ENCODE results near the gene ZFAND2A. TPM values are rescaled to one million over a fixed set of nuclear protein-coding genes. Genes with fewer than 3 reads are reported as not detected.

ZFAND2A gene
- total RNA-seq, 6 donors from 2014 or later = 12.5 to 45.1 (median 21.6) TPM

GRCh38 chr7:1113548-1113885, 46.5 kb downstream of the ZFAND2A start:
- no peaks in the 10 kb centered on the region for H3K27me3 ChIP-seq
- H3K36me3 ChIP-seq = peaks cover 0 to 7% (median 0%) of the 10 kb centered on the region in 4 donors
- no peak overlapping the region for H3K4me3 ChIP-seq
- 95 to 100% methylated on average over 8 to 18 of the region's 18 CpGs for WGBS, 2 donors
- DNase-seq (no peak), ATAC-seq (ENCODE audit: low FRiP score in 2 of 2) (no peak)
- TF ChIP-seq POLR2A (IDR thresholded peaks at IDR 0.05) (no peak), POLR2AphosphoS5 (IDR thresholded peaks at IDR 0.05) (no peak), CTCF (IDR thresholded peaks at IDR 0.05) (no peak), EP300 (IDR thresholded peaks at IDR 0.05) (no peak)
- no peak overlapping the region for H3K27ac ChIP-seq
- H3K4me1 ChIP-seq = no peaks in the 10 kb centered on the region
- no peaks in the 10 kb centered on the region for H3K9me3 ChIP-seq

- peak in 1 of 2 donors; percentile 74 for DNase-seq
These were observed 47.1 kb downstream of the ZFAND2A start for GRCh38 chr7:1112625-1113547.

GRCh38 chr7:1112109-1112508, 47.9 kb downstream of the ZFAND2A start:
- DNase-seq (no peak), ATAC-seq (ENCODE audit: low FRiP score in 2 of 2) (no peak)
- H3K27ac ChIP-seq = no peak overlapping the region
- no peak overlapping the region for H3K4me3 ChIP-seq
- no peaks in the 10 kb centered on the region for H3K27me3 ChIP-seq
- H3K9me3 ChIP-seq = no peaks in the 10 kb centered on the region
- no peaks in the 10 kb centered on the region for H3K4me1 ChIP-seq
- WGBS, 2 donors = 90 to 96% methylated on average over 4 to 9 of the region's 9 CpGs
- H3K36me3 ChIP-seq = peaks cover 0 to 7% (median 0%) of the 10 kb centered on the region in 4 donors
- no peak for TF ChIP-seq EP300 (IDR thresholded peaks at IDR 0.05)
- TF ChIP-seq CTCF (IDR thresholded peaks at IDR 0.05) = no peak
- no peak for TF ChIP-seq POLR2A (IDR thresholded peaks at IDR 0.05)
- no peak for TF ChIP-seq POLR2AphosphoS5 (IDR thresholded peaks at IDR 0.05)

More at GRCh38 chr7:1112625-1113547, 47.1 kb downstream of the ZFAND2A start:
- no peak for ATAC-seq (ENCODE audit: low FRiP score in 2 of 2)
- TF ChIP-seq CTCF (IDR thresholded peaks at IDR 0.05) (no peak), EP300 (IDR thresholded peaks at IDR 0.05) (no peak), POLR2AphosphoS5 (IDR thresholded peaks at IDR 0.05) (no peak), POLR2A (IDR thresholded peaks at IDR 0.05) (no peak)
- Histone ChIP-seq H3K36me3 (peaks cover 0 to 7% (median 0%) of the 10 kb centered on the region in 4 donors), H3K27me3 (no peaks in the 10 kb centered on the region), H3K4me3 (no peak overlapping the region), H3K27ac (no peak overlapping the region), H3K4me1 (no peaks in the 10 kb centered on the region), H3K9me3 (no peaks in the 10 kb centered on the region)
- 93 to 97% methylated on average over 43 of the region's 43 CpGs for WGBS, 2 donors

GRCh38 chr7:1111156-1111555, 48.8 kb downstream of the ZFAND2A start:
- 95% methylated on average over 3 of the region's 3 CpGs for WGBS, 2 donors
- no peak for TF ChIP-seq EP300 (IDR thresholded peaks at IDR 0.05)
- no peak for TF ChIP-seq POLR2A (IDR thresholded peaks at IDR 0.05)
- no peak for TF ChIP-seq CTCF (IDR thresholded peaks at IDR 0.05)
- TF ChIP-seq POLR2AphosphoS5 (IDR thresholded peaks at IDR 0.05) = no peak
- no peaks in the 10 kb centered on the region for H3K4me1 ChIP-seq
- no peaks in the 10 kb centered on the region for H3K27me3 ChIP-seq
- peaks cover 0 to 7% (median 0%) of the 10 kb centered on the region in 4 donors for H3K36me3 ChIP-seq
- no peak overlapping the region for H3K4me3 ChIP-seq
- H3K9me3 ChIP-seq = no peaks in the 10 kb centered on the region
- H3K27ac ChIP-seq = no peak overlapping the region
- DNase-seq = no peak
- ATAC-seq (ENCODE audit: low FRiP score in 2 of 2) = no peak
